CD14-positive monocyte (primary cell): ENCODE measurements around the gene FHOD3. TPM values are rescaled to one million over a fixed set of nuclear protein-coding genes. Genes with fewer than 3 reads are reported as not detected.

Source experiments
- DNase-seq, 3 donors: peaks; one replicate each; pipeline ENCODE4 v3.0.0-alpha.2; 2011 to 2022
- H2AFZ ChIP-seq: 2 replicates; pipeline ENCODE4 v1.6.0; 2012; ENCODE audit warnings: mild to moderate bottlenecking, low read depth, low read length, inconsistent platforms; ENCODE audit not compliant: insufficient read depth, poor library complexity, severe bottlenecking
- H3K27ac ChIP-seq, 2 donors: 1 replicate in 1 of 2; 2 replicates in 1 of 2; pipeline ENCODE4 v1.5.1; 2012 to 2013; ENCODE audit warnings: low read length in 2 of 2, control low read depth in 1 of 2, inconsistent platforms in 1 of 2, low read depth in 1 of 2, mild to moderate bottlenecking in 1 of 2
- H3K27me3 ChIP-seq, 2 donors: one replicate each; pipeline versions ENCODE4 v1.6.0 to v1.6.1; 2011 to 2013; ENCODE audit warnings: low read length in 2 of 2; ENCODE audit not compliant: control insufficient read depth in 2 of 2, insufficient read depth in 2 of 2
- H3K36me3 ChIP-seq, 2 donors: replicated peaks in 1 of 2; 1 replicate in 1 of 2; 2 replicates in 1 of 2; pipeline versions ENCODE4 v1.5.1 to v1.6.1; 2012 to 2013; ENCODE audit warnings: low read length in 2 of 2, control low read depth in 1 of 2, inconsistent platforms in 1 of 2, mild to moderate bottlenecking in 1 of 2; ENCODE audit not compliant: insufficient read depth in 2 of 2, control insufficient read depth in 1 of 2
- H3K4me1 ChIP-seq, 2 donors: 1 replicate in 1 of 2; 2 replicates in 1 of 2; pipeline versions ENCODE4 v1.5.1 to v1.6.1; 2012 to 2013; ENCODE audit warnings: low read length in 2 of 2, control low read depth in 1 of 2, inconsistent platforms in 1 of 2, mild to moderate bottlenecking in 1 of 2, moderate library complexity in 1 of 2; ENCODE audit not compliant: insufficient read depth in 2 of 2, control insufficient read depth in 1 of 2
- H3K4me2 ChIP-seq: replicated peaks from 2 replicates; pipeline ENCODE3; 2012; ENCODE audit warnings: low read length, moderate library complexity, mild to moderate bottlenecking; ENCODE audit not compliant: poor library complexity, severe bottlenecking; ENCODE audit errors: extremely low read depth
- H3K4me3 ChIP-seq, 3 experiments: fragments of 200-600 bp in 1 of 3; sonication (generic) in 1 of 3; replicated peaks in 1 of 3; 1 replicate in 2 of 3; 2 replicates in 1 of 3; pipeline ENCODE4 v1.5.1; 2011 to 2013; ENCODE audit warnings: low read length in 3 of 3, mild to moderate bottlenecking in 3 of 3, control low read depth in 2 of 3, low read depth in 2 of 3, inconsistent platforms in 1 of 3, moderate library complexity in 1 of 3
- H3K79me2 ChIP-seq: 2 replicates; pipeline ENCODE4 v1.6.0; 2012; ENCODE audit warnings: mild to moderate bottlenecking, control low read depth, inconsistent platforms, low read length, moderate library complexity; ENCODE audit not compliant: insufficient read depth
- H3K9ac ChIP-seq: 2 replicates; pipeline ENCODE4 v1.6.0; 2017; ENCODE audit warnings: low read length, mild to moderate bottlenecking; ENCODE audit not compliant: insufficient read depth, poor library complexity, severe bottlenecking
- H3K9me3 ChIP-seq, 2 donors: replicated peaks in 1 of 2; 1 replicate in 1 of 2; 2 replicates in 1 of 2; pipeline versions ENCODE4 v1.5.1 to v1.6.1; 2012 to 2013; ENCODE audit warnings: low read length in 2 of 2, control low read depth in 1 of 2; ENCODE audit not compliant: control insufficient read depth in 1 of 2, insufficient read depth in 1 of 2
- H4K20me1 ChIP-seq: 2 replicates; pipeline ENCODE4 v1.6.0; 2012; ENCODE audit warnings: mild to moderate bottlenecking, low read length, control low read depth, moderate library complexity; ENCODE audit not compliant: insufficient read depth
- H3K27ac Mint-ChIP-seq, 7 donors: one replicate each; pipeline ENCODE4 v1.8.0; 2020; ENCODE audit warnings: mild to moderate bottlenecking in 7 of 7, mixed read lengths in 7 of 7, moderate library complexity in 6 of 7, inconsistent platforms in 2 of 7
- H3K27me3 Mint-ChIP-seq, 3 donors: one replicate each; pipeline ENCODE4 v1.8.0; 2021 to 2022; ENCODE audit warnings: low read depth in 3 of 3, mild to moderate bottlenecking in 3 of 3, mixed read lengths in 3 of 3, moderate library complexity in 3 of 3, inconsistent platforms in 1 of 3
- H3K36me3 Mint-ChIP-seq, 2 donors: one replicate each; pipeline ENCODE4 v1.8.0; 2020; ENCODE audit warnings: mixed read lengths in 2 of 2, inconsistent platforms in 1 of 2, mild to moderate bottlenecking in 1 of 2
- H3K4me1 Mint-ChIP-seq: one replicate; pipeline ENCODE4 v1.8.0; 2020; ENCODE audit warnings: mild to moderate bottlenecking, mixed read lengths
- H3K4me3 Mint-ChIP-seq, 2 donors: one replicate each; pipeline ENCODE4 v1.8.0; 2020; ENCODE audit warnings: mild to moderate bottlenecking in 2 of 2, mixed read lengths in 2 of 2, moderate library complexity in 1 of 2
- H3K9me3 Mint-ChIP-seq, 7 donors: one replicate each; pipeline ENCODE4 v1.8.0; 2020 to 2022; ENCODE audit warnings: mixed read lengths in 7 of 7, mild to moderate bottlenecking in 6 of 7, moderate library complexity in 6 of 7, inconsistent platforms in 2 of 7
- WGBS: methylation state at CpG from one replicate; pipeline ENCODE4 v1.1.5; 2013; ENCODE audit warnings: missing lambda C conversion rate; ENCODE audit not compliant: insufficient coverage; 5-methylcytosine and 5-hydroxymethylcytosine counted together
- intact Hi-C, 2 donors: fragments of 100-400 bp; cut with micrococcal nuclease; formaldehyde crosslinking; loops; one replicate each; pipeline versions ENCODE4 v1.15.0 to v1.15.1; 2023
- polyA plus RNA-seq, 3 donors: library from polyadenylated mRNA; depleted of rRNA in 1 of 3; unstranded in 2 of 3; stranded (reverse) in 1 of 3; fragments of 300-500 nt in 2 of 3; fragments of >200 nt in 1 of 3; fragmentation: Illumina TruSeq in 2 of 3; gene quantifications; 1 replicate in 2 of 3; 2 replicates in 1 of 3; pipeline ENCODE4 v1.2.3, GENCODE V29; 2012 to 2021
- TF ChIP-seq, protein P1 (sequence below): fragments of 200-600 bp; IDR thresholded peaks from one replicate; pipeline ENCODE4 v1.8.0; 2022; ENCODE audit warnings: antibody characterized with exemption, mild to moderate bottlenecking

FHOD3 gene
- polyA plus RNA-seq, 3 donors: not detected

DNA sequence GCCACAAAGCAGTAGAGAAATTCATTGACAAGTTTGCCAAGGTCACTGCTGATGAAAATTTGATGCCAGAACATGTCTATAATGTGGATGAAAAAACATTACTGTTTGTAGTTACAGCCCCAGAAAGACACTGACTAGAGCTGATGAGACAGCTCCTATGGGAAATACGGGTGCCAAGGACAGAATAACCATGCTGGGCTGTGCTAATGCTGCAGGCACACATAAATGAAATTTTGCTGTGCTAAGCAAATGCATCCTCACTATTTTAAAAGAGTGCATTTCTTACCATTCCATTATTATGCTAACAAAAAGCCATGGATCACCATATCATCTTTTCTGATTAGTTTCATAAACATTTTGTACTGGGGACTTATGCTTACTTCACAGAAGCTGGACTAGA lies 208.2 kb downstream of the FHOD3 start:
- intact Hi-C loops: no loop called here
- WGBS: no CpG with 5 or more reads among the region's 1 CpG
- Mint-ChIP-seq H3K9me3 (peaks cover 0 to 11% (median 7%) of the 10 kb centered on the region in 7 donors), H3K27me3 (peaks cover 0 to 2% (median 1%) of the 10 kb centered on the region in 3 donors), H3K27ac (no peak overlapping the region), H3K4me1 (no peaks in the 10 kb centered on the region), H3K36me3 (no peaks in the 10 kb centered on the region), H3K4me3 (no peak overlapping the region)
- no peaks in the 10 kb centered on the region for H3K4me1 ChIP-seq
- no peak overlapping the region for H3K4me2 ChIP-seq
- no peaks in the 10 kb centered on the region for H3K9me3 ChIP-seq
- no peaks in the 10 kb centered on the region for H3K36me3 ChIP-seq
- no peak overlapping the region for H3K27ac ChIP-seq
- no peak for DNase-seq
- H3K9ac ChIP-seq: no peak overlapping the region
- TF ChIP-seq, protein P1, sequence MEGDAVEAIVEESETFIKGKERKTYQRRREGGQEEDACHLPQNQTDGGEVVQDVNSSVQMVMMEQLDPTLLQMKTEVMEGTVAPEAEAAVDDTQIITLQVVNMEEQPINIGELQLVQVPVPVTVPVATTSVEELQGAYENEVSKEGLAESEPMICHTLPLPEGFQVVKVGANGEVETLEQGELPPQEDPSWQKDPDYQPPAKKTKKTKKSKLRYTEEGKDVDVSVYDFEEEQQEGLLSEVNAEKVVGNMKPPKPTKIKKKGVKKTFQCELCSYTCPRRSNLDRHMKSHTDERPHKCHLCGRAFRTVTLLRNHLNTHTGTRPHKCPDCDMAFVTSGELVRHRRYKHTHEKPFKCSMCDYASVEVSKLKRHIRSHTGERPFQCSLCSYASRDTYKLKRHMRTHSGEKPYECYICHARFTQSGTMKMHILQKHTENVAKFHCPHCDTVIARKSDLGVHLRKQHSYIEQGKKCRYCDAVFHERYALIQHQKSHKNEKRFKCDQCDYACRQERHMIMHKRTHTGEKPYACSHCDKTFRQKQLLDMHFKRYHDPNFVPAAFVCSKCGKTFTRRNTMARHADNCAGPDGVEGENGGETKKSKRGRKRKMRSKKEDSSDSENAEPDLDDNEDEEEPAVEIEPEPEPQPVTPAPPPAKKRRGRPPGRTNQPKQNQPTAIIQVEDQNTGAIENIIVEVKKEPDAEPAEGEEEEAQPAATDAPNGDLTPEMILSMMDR: no peak
- no peaks in the 10 kb centered on the region for H3K27me3 ChIP-seq
- H4K20me1 ChIP-seq: no peaks in the 10 kb centered on the region
- no peaks in the 10 kb centered on the region for H3K79me2 ChIP-seq
- H3K4me3 ChIP-seq: no peak overlapping the region
- H2AFZ ChIP-seq: no peak overlapping the region

DNA sequence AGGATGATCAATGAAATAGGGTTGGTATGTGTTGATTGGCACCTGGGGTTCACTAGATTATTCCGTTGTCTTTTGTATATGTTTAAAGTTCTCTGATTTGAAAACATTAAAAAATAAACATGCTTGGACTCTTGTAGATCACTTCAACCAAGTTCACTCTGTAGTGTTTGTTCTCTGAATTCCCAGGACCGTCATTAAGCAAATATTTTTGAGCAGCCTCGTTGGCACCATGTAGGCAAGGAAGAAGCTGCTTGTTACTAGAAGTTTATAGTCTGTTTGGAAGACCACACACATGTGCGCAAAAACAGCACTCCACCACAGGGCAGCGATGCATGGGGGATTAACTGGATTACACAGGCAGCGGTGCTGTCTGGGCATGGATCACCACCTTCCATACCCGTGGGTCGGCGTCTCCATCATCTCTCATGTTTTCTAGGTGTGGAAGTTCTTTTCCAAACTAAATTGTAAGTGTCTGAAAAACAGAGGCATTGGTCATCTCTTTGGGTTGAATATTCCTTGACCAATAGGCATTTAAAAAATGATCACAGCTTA lies 212.2 kb downstream of the FHOD3 start:
- H3K36me3 Mint-ChIP-seq: no peaks in the 10 kb centered on the region
- no peak overlapping the region for H2AFZ ChIP-seq

More for the DNA sequence above, 212.2 kb downstream of the FHOD3 start:
- Mint-ChIP-seq H3K27ac (no peak overlapping the region), H3K27me3 (peaks cover 1 to 9% (median 2%) of the 10 kb centered on the region in 3 donors), H3K4me1 (no peaks in the 10 kb centered on the region), H3K9me3 (peaks cover 0 to 3% (median 2%) of the 10 kb centered on the region in 7 donors), H3K4me3 (no peak overlapping the region)
- no peak overlapping the region for H3K9ac ChIP-seq
- DNase-seq: no peak
- intact Hi-C loops: no loop called here
- no peaks in the 10 kb centered on the region for H3K79me2 ChIP-seq
- no CpG with 5 or more reads among the region's 9 CpGs for WGBS
- H3K36me3 ChIP-seq: no peaks in the 10 kb centered on the region
- TF ChIP-seq, protein P1: no peak
- no peak overlapping the region for H3K27ac ChIP-seq
- no peaks in the 10 kb centered on the region for H3K27me3 ChIP-seq
- H3K9me3 ChIP-seq: no peaks in the 10 kb centered on the region
- H4K20me1 ChIP-seq: no peaks in the 10 kb centered on the region
- no peak overlapping the region for H3K4me3 ChIP-seq
- no peak overlapping the region for H3K4me2 ChIP-seq
- H3K4me1 ChIP-seq: no peaks in the 10 kb centered on the region
